KMS-11 (cell line): ENCODE results near the gene LGALS3BP.

Source experiments
- H2AFZ ChIP-seq: fragments of 200-600 bp; sonication (generic); 2 replicates; pipeline ENCODE4 v1.6.1; 2016; ENCODE audit warnings: antibody characterized with exemption, mixed run types, low read depth
- H3K27ac ChIP-seq: fragments of 200-600 bp; sonication (generic); 2 replicates; pipeline ENCODE4 v1.6.1; 2016; ENCODE audit warnings: mild to moderate bottlenecking, mixed run types
- H3K27me3 ChIP-seq: fragments of 200-600 bp; sonication (generic); 2 replicates; pipeline ENCODE4 v1.6.1; 2017; ENCODE audit warnings: mild to moderate bottlenecking, low read depth, mixed run types, moderate library complexity; ENCODE audit not compliant: insufficient read depth
- H3K36me3 ChIP-seq: fragments of 200-600 bp; sonication (generic); 2 replicates; pipeline ENCODE4 v1.6.1; 2017; ENCODE audit warnings: mild to moderate bottlenecking, mixed run types; ENCODE audit not compliant: insufficient read depth
- H3K4me1 ChIP-seq: fragments of 200-600 bp; sonication (generic); 2 replicates; pipeline ENCODE4 v1.6.1; 2016; ENCODE audit warnings: mild to moderate bottlenecking, low read depth, mixed run types; ENCODE audit not compliant: poor library complexity, severe bottlenecking
- H3K4me2 ChIP-seq: fragments of 200-600 bp; sonication (generic); 2 replicates; pipeline ENCODE4 v1.7.0; 2016; ENCODE audit warnings: mild to moderate bottlenecking, mixed run types
- H3K4me3 ChIP-seq: fragments of 200-600 bp; sonication (generic); IDR thresholded peaks from 2 replicates; pipeline ENCODE4 v1.6.1; 2017; ENCODE audit warnings: low read depth, low read length, mixed read lengths; ENCODE audit not compliant: insufficient read depth
- H3K79me2 ChIP-seq: fragments of 200-600 bp; sonication (generic); 2 replicates; pipeline ENCODE4 v1.6.1; 2016; ENCODE audit warnings: low read depth, mixed run types; ENCODE audit not compliant: insufficient read depth
- H3K9ac ChIP-seq: fragments of 200-600 bp; sonication (generic); 2 replicates; pipeline ENCODE4 v1.6.1; 2016; ENCODE audit warnings: mild to moderate bottlenecking, mixed run types
- H4K20me1 ChIP-seq: fragments of 200-600 bp; sonication (generic); 2 replicates; pipeline ENCODE4 v1.6.1; 2016; ENCODE audit warnings: mild to moderate bottlenecking, mixed run types; ENCODE audit not compliant: insufficient read depth
- TF ChIP-seq, protein P1 (sequence below): fragments of 200-600 bp; sonication (generic); conservative IDR thresholded peaks from 2 replicates; pipeline ENCODE4 v1.6.1; 2017; ENCODE audit warnings: low read depth, mild to moderate bottlenecking, antibody characterized with exemption, low read length, moderate library complexity, mixed read lengths

LGALS3BP gene, protein sequence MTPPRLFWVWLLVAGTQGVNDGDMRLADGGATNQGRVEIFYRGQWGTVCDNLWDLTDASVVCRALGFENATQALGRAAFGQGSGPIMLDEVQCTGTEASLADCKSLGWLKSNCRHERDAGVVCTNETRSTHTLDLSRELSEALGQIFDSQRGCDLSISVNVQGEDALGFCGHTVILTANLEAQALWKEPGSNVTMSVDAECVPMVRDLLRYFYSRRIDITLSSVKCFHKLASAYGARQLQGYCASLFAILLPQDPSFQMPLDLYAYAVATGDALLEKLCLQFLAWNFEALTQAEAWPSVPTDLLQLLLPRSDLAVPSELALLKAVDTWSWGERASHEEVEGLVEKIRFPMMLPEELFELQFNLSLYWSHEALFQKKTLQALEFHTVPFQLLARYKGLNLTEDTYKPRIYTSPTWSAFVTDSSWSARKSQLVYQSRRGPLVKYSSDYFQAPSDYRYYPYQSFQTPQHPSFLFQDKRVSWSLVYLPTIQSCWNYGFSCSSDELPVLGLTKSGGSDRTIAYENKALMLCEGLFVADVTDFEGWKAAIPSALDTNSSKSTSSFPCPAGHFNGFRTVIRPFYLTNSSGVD

DNA sequence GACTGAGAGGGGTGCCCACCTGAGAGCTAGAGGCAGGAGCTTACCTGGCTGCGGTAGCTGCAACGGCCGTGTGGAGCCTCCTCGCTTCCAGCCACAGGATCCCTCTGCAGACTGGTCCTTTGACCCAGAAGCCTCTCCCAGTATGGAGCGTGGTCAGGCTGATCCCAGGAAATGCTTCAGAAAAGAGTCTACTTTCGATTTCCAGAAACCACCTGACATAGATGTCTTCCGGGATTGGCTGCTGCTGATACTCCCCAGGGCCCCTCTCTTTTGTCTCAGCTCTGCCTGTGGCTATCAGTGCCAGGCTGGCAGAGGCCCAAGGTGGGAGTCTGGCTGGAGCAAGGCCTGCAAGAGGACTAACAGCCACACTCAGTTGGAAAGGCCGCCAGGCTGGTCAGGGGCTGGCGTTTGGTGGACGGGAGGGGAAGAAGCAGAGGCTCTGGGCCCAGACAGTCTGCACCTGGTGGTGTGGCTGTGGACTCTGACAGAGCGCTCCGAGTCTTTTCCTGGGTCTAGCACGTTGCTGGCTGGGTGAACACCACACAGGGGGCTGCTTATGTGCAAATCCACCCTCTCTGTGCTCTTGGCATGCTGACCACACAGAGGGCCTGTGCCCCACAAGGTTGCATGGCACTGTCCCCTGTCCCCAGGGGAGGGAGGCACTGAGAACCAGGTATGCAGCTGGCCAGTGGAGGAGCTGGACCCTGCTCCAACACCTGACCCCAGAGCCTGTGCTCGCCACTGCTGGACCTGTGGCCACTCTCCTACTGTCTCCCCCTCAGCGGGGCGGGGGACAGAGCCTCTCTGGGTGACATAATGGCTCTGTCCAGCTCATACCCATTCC lies at the start of gene LGALS3BP:
Gene LGALS3BP, minus strand, starts transcription at position 144 of the 844 bp plus-strand sequence. CDS start 2,732 bp downstream, outside the sequence.
- H3K9ac ChIP-seq, result no peak within 1 kb of the TSS
- H3K79me2 ChIP-seq, result no peaks in the 10 kb centered on the region
- H3K27me3 ChIP-seq, result no peaks in the 10 kb centered on the region
- H3K27ac ChIP-seq, result no peak within 1 kb of the TSS
- TF ChIP-seq, protein P1, sequence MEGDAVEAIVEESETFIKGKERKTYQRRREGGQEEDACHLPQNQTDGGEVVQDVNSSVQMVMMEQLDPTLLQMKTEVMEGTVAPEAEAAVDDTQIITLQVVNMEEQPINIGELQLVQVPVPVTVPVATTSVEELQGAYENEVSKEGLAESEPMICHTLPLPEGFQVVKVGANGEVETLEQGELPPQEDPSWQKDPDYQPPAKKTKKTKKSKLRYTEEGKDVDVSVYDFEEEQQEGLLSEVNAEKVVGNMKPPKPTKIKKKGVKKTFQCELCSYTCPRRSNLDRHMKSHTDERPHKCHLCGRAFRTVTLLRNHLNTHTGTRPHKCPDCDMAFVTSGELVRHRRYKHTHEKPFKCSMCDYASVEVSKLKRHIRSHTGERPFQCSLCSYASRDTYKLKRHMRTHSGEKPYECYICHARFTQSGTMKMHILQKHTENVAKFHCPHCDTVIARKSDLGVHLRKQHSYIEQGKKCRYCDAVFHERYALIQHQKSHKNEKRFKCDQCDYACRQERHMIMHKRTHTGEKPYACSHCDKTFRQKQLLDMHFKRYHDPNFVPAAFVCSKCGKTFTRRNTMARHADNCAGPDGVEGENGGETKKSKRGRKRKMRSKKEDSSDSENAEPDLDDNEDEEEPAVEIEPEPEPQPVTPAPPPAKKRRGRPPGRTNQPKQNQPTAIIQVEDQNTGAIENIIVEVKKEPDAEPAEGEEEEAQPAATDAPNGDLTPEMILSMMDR, result no peak
- no peak within 1 kb of the TSS for H2AFZ ChIP-seq
- H3K4me1 ChIP-seq, result no peaks in the 10 kb centered on the region
- H3K4me3 ChIP-seq, result no peak within 1 kb of the TSS
- no peaks in the 10 kb centered on the region for H3K36me3 ChIP-seq
- H3K4me2 ChIP-seq, result no peak within 1 kb of the TSS
- H4K20me1 ChIP-seq, result no peaks in the 10 kb centered on the region

DNA sequence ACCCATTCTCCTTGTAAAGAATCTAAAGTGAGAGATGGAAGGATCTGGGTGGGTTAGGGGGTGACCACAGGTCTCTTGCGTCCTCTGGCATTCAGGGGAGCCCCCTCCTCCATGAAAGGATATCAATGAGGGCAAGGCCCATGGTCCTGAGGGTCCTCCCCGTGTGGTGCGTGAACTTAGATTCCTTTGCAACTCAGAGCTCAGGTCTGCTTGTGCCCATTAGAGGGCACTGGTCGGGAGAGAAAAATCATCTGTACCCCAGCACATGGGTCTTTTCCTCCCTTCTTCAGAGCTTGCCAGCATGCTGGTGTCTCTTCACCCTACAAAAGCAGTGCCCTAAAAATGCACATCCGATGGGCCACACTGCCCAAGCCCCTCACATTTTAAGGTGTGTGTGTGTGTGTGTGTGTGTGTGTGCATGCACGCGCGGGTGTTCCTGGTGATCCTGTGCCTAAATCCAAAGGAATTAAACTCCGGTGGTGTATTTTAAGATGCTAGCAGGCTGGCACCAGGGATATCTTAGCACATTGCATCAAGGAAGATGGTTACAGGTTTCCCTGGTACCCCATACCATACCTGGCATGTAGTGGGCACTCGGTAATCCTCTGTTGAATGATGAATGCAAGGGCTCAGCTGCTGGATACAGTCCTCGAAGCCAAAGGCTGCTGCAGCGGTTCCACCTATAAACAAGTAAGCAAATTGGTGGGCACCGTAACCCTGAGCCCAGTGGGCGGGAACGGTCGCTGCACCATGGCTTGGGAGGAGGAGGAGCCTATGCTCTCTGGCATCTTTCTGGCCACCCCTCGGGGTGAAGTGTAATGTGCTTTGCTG lies 49.0 kb upstream of the LGALS3BP start:
- Histone ChIP-seq H3K4me2 (no peak overlapping the region), H4K20me1 (no peaks in the 10 kb centered on the region), H3K27ac (no peak overlapping the region), H3K27me3 (peaks cover 99% of the 10 kb centered on the region), H2AFZ (no peak overlapping the region), H3K4me3 (no peak overlapping the region), H3K9ac (no peak overlapping the region), H3K36me3 (no peaks in the 10 kb centered on the region), H3K79me2 (no peaks in the 10 kb centered on the region), H3K4me1 (no peaks in the 10 kb centered on the region)
- TF ChIP-seq, protein P1, result no peak

DNA sequence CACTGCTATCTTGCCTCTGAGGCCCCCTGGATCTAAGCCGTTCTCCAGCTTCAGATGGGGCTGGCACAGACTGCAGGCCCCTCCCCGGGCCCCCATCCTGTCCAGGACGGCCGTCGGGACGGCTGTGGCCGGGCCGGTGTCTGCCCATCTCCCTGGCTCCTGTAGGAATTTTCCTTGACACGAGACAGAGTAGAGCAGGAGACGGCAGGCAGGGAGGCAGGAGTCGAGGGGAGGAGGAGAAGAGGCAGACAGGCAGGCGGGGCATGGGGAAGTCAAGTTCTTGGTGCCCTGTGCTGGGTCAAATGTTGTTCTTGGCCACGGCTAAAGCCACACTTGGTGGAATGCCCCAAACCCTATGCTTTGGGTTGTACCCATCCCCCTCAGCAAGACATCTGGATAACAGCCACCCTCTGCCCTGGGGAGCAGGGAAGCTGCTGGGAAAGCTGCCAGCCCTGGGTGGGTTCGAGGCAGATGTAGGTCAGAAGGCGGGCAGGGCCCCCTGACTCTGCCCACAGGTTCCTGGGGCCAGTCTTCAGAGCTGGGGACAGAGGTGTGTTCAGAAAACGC lies 48.3 kb upstream of the LGALS3BP start:
- Histone ChIP-seq H3K79me2 (no peaks in the 10 kb centered on the region), H3K9ac (no peak overlapping the region), H3K36me3 (no peaks in the 10 kb centered on the region), H3K4me2 (no peak overlapping the region), H3K27me3 (peaks cover 99% of the 10 kb centered on the region), H3K27ac (no peak overlapping the region), H3K4me3 (no peak overlapping the region), H4K20me1 (no peaks in the 10 kb centered on the region), H3K4me1 (no peaks in the 10 kb centered on the region), H2AFZ (no peak overlapping the region)
- TF ChIP-seq, protein P1, result no peak
